ENCODE results near the gene RNF207. TPM values are rescaled to one million over a fixed set of nuclear protein-coding genes. Genes with fewer than 3 reads are reported as not detected.

Gene RNF207
- total and polyA plus RNA-seq, 10 of the 15 experiments (the other 5 are each of a cell fraction or from before 2014, with no cell fraction given) = 1.7 to 36.4 (median 13.1) TPM

DNA sequence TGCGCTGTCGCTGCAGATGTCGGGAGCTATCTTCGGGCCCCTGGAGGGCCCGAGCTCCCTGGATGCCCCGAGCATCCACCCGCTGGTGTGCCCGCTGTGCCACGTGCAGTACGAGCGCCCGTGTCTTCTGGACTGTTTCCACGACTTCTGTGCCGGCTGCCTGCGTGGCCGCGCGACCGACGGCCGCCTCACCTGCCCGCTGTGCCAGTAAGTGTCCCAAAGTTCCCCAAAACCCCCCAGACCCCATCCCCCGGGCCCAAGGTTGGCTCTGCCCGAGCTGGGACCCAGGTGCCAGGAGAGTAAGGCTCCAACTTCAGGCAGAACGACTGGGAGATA, 569 bp downstream of the RNF207 start:
- H3K27ac ChIP-seq (ENCODE audit: control insufficient read depth, insufficient read depth) = peak overlapping the region; percentile 88; the same call in 1 of the 2 replicates
- intact Hi-C loops (cut with micrococcal nuclease; ENCODE audit: unreplicated experiment) (no loop called here), in situ Hi-C loops (cut with MboI) (no loop called here)
- POLR2A ChIA-PET = interaction anchor here (0.5 to 2.4 kb wide), 8 partner anchors 9 to 257 kb away, joined by 3 to 10 read pairs (median 4); partner anchors contain the start of gene ICMT
- H3K4me3 ChIP-seq = peak overlapping the region; percentile 75
- H3K4me1 ChIP-seq (ENCODE audit: control insufficient read depth, insufficient read depth, low read length) = peaks cover 18% of the 10 kb centered on the region
- H3K9ac ChIP-seq (ENCODE audit: control insufficient read depth, insufficient read depth, low read length) = peak overlapping the region; percentile 88
- H3K27me3 ChIP-seq (replicated peaks in 1 of 2; ENCODE audit: control insufficient read depth in 2 of 2, insufficient read depth in 2 of 2, low read length in 1 of 2) = no peaks in the 10 kb centered on the region
- peak overlapping the region; percentile 91 for H3K4me2 ChIP-seq (ENCODE audit: control insufficient read depth, insufficient read depth)
- H4K20me1 ChIP-seq (ENCODE audit: control insufficient read depth, insufficient read depth) = no peaks in the 10 kb centered on the region
- DNase-seq (ENCODE audit: low read depth, low spot score) (no peak), ATAC-seq (no peak), FAIRE-seq (no peak)
- 8% methylated on average over 24 of the region's 25 CpGs for WGBS (ENCODE audit: insufficient coverage, insufficient replicate concordance, low lambda C conversion rate, missing lambda C conversion rate)
- SMC1A ChIA-PET (ENCODE audit: uncharacterized antibody, unreplicated experiment) = interaction anchor here (0.8 to 1.8 kb wide), 4 partner anchors 8 to 180 kb away, joined by 3 to 4 read pairs (median 3); no protein-coding TSS in a partner anchor
- RAD21 ChIA-PET (ENCODE audit: unreplicated experiment) = interaction anchor here (0.6 to 1.5 kb wide), 4 partner anchors 27 to 55 kb away, joined by 3 to 10 read pairs (median 6); partner anchors contain the start of gene ICMT
- H2AFZ ChIP-seq (ENCODE audit: control insufficient read depth, low read depth, low read length) = peak overlapping the region; percentile 94
- H3K9me3 ChIP-seq (replicated peaks; ENCODE audit: control insufficient read depth, insufficient read depth, low read length) = no peaks in the 10 kb centered on the region
- BruUV-seq (replicated peaks) = no TSS peak
- CTCF ChIA-PET = interaction anchor here (0.8 to 4.1 kb wide), 9 partner anchors 9 to 185 kb away, joined by 3 to 17 read pairs (median 4); no protein-coding TSS in a partner anchor
- peaks cover 9% of the 10 kb centered on the region for H3K79me2 ChIP-seq (ENCODE audit: control insufficient read depth, insufficient read depth, low read length)
- TF ChIP-seq ZSCAN29 (IDR thresholded peaks at IDR 0.05) = no peak
- no peak for TF ChIP-seq SUPT20H (IDR thresholded peaks at IDR 0.05; ENCODE audit: borderline replicate concordance, control insufficient read depth, low read depth, low read length)
- TF ChIP-seq TCF3 (IDR thresholded peaks at IDR 0.05; ENCODE audit: borderline replicate concordance, insufficient read depth, low read depth, low read length) = no peak
- TF ChIP-seq NKRF (conservative IDR thresholded peaks at IDR 0.05) = no peak
- no peak for TF ChIP-seq TBL1XR1 (IDR thresholded peaks at IDR 0.05; ENCODE audit: low read depth, low read length)
- no peak for TF ChIP-seq ZNF622 (IDR thresholded peaks at IDR 0.05)
- TF ChIP-seq SIN3A (IDR thresholded peaks at IDR 0.05; ENCODE audit: low read depth, low read length) = no peak
- TF ChIP-seq, protein P1, sequence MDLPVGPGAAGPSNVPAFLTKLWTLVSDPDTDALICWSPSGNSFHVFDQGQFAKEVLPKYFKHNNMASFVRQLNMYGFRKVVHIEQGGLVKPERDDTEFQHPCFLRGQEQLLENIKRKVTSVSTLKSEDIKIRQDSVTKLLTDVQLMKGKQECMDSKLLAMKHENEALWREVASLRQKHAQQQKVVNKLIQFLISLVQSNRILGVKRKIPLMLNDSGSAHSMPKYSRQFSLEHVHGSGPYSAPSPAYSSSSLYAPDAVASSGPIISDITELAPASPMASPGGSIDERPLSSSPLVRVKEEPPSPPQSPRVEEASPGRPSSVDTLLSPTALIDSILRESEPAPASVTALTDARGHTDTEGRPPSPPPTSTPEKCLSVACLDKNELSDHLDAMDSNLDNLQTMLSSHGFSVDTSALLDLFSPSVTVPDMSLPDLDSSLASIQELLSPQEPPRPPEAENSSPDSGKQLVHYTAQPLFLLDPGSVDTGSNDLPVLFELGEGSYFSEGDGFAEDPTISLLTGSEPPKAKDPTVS (IDR thresholded peaks at IDR 0.05; ENCODE audit: low read depth, low read length) = no peak
- peaks cover 0 to 3% of the 10 kb centered on the region in 2 experiments; a peak in 3 of 4 replicates for H3K36me3 ChIP-seq (ENCODE audit: control insufficient read depth in 2 of 2, insufficient read depth in 2 of 2, low read length in 1 of 2)

Measured in GM12878 (cell line).